B cell (primary cell): ENCODE measurements around the gene MAP3K13.

Experiments used
- EZH2 ChIP-seq: IDR thresholded peaks from 2 replicates; pipeline ENCODE4 v1.6.1; 2012; ENCODE audit warnings: borderline replicate concordance, low read depth, mild to moderate bottlenecking, moderate library complexity, low read length; ENCODE audit not compliant: insufficient read depth, poor library complexity, severe bottlenecking
- TF ChIP-seq, protein P1 (sequence below): fragments of 200-600 bp; IDR thresholded peaks from one replicate; pipeline ENCODE4 v1.8.0; 2022; ENCODE audit warnings: antibody characterized with exemption, mild to moderate bottlenecking

DNA sequence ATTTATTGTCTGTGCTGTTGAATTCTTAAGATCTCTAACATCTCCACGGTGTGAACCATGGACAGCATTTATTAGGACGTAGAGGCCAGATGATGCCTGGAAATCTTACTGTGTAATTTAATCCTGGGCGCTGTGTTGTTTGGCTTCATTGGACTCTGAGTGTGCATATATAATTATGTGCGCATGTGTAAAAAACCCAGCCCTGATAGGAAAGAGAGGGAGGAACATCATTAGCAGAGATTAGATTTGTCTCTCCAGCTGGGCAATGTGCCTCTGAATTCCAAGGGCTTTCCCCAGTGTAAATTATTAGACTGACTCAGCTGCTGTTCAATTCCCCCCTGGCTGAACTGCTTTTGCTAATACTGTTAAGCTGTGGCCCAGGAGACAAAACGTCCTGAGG is 39.6 kb downstream of the MAP3K13 start:
- TF ChIP-seq, protein P1, sequence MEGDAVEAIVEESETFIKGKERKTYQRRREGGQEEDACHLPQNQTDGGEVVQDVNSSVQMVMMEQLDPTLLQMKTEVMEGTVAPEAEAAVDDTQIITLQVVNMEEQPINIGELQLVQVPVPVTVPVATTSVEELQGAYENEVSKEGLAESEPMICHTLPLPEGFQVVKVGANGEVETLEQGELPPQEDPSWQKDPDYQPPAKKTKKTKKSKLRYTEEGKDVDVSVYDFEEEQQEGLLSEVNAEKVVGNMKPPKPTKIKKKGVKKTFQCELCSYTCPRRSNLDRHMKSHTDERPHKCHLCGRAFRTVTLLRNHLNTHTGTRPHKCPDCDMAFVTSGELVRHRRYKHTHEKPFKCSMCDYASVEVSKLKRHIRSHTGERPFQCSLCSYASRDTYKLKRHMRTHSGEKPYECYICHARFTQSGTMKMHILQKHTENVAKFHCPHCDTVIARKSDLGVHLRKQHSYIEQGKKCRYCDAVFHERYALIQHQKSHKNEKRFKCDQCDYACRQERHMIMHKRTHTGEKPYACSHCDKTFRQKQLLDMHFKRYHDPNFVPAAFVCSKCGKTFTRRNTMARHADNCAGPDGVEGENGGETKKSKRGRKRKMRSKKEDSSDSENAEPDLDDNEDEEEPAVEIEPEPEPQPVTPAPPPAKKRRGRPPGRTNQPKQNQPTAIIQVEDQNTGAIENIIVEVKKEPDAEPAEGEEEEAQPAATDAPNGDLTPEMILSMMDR = no peak
- TF ChIP-seq EZH2 = no peak
